Nephron (organoid): ENCODE data around the gene FSCN2.

Experiments used
- H3K27ac Mint-ChIP-seq, 3 experiments: 2 replicates each; pipeline ENCODE4 v1.8.0; 2020; ENCODE audit warnings: mixed read lengths in 3 of 3, mild to moderate bottlenecking in 2 of 3, moderate library complexity in 1 of 3
- H3K27me3 Mint-ChIP-seq: 2 replicates; pipeline ENCODE4 v1.8.0; 2021; ENCODE audit warnings: low read depth, mild to moderate bottlenecking, moderate library complexity, mixed read lengths
- H3K36me3 Mint-ChIP-seq: 2 replicates; pipeline ENCODE4 v1.8.0; 2020; ENCODE audit warnings: low read depth, mixed read lengths
- H3K4me1 Mint-ChIP-seq: 2 replicates; pipeline ENCODE4 v1.8.0; 2020; ENCODE audit warnings: mixed read lengths
- H3K4me3 Mint-ChIP-seq, 3 experiments: 2 replicates each; pipeline ENCODE4 v1.8.0; 2020; ENCODE audit warnings: mild to moderate bottlenecking in 3 of 3, mixed read lengths in 3 of 3, moderate library complexity in 2 of 3
- H3K9me3 Mint-ChIP-seq: 2 replicates; pipeline ENCODE4 v1.8.0; 2020; ENCODE audit warnings: mixed read lengths
- CTCF ChIP-seq, 3 experiments: fragments of 200-600 bp; sonication (generic); IDR thresholded peaks; one replicate each; pipeline ENCODE4 v1.5.0; 2021; ENCODE audit warnings: antibody characterized with exemption in 3 of 3; ENCODE audit not compliant: unreplicated experiment in 3 of 3

The FSCN2 gene

DNA sequence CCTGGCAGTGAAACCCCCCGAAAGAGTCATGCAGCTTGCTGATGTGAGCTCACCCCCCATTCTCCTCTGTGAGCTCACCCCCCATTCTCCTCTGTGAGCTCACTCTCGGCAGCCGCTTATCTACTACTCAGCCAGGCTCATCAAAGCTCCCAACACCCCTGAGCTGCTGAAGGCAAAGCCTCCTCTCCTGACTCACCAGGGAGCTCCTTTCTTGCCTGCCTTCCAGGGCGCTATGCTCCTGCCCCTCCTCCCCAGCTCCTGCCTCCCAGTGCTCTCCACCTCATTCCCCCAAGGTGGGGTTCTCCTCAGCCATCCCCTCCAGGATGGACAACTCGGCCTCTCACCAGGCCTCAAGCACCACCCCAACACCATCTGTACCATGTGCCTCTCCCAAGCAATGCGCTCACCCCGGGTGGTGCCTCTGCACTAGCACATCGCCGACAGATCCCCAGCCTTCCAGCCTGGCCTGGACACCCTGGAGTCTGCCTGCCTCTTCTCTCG lies 51.7 kb downstream of the FSCN2 start:
- TF ChIP-seq CTCF (IDR thresholded peaks at IDR 0.05; ENCODE audit: unreplicated experiment in 3 of 3) = no peak
- Mint-ChIP-seq H3K36me3 (peaks cover 65% of the 10 kb centered on the region), H3K4me3 (no peak overlapping the region), H3K9me3 (no peaks in the 10 kb centered on the region), H3K27me3 (no peaks in the 10 kb centered on the region), H3K27ac (no peak overlapping the region), H3K4me1 (peaks cover 25% of the 10 kb centered on the region)

GRCh38 chr17:81580481-81580880 lies 52.3 kb downstream of the FSCN2 start:
- no peak overlapping the region for H3K27ac Mint-ChIP-seq
- peaks cover 70% of the 10 kb centered on the region for H3K36me3 Mint-ChIP-seq
- no peak overlapping the region for H3K4me3 Mint-ChIP-seq
- TF ChIP-seq CTCF (IDR thresholded peaks at IDR 0.05; ENCODE audit: unreplicated experiment in 3 of 3) = no peak
- H3K9me3 Mint-ChIP-seq = no peaks in the 10 kb centered on the region
- no peaks in the 10 kb centered on the region for H3K27me3 Mint-ChIP-seq
- peaks cover 25% of the 10 kb centered on the region for H3K4me1 Mint-ChIP-seq

GRCh38 chr17:81581758-81582157 lies 53.6 kb downstream of the FSCN2 start:
- H3K27ac Mint-ChIP-seq = no peak overlapping the region
- no peak overlapping the region for H3K4me3 Mint-ChIP-seq
- no peaks in the 10 kb centered on the region for H3K9me3 Mint-ChIP-seq
- H3K27me3 Mint-ChIP-seq = no peaks in the 10 kb centered on the region
- H3K36me3 Mint-ChIP-seq = peaks cover 73% of the 10 kb centered on the region
- no peak for TF ChIP-seq CTCF (IDR thresholded peaks at IDR 0.05; ENCODE audit: unreplicated experiment in 3 of 3)
- peaks cover 13% of the 10 kb centered on the region for H3K4me1 Mint-ChIP-seq

- H3K36me3 Mint-ChIP-seq = peaks cover 75% of the 10 kb centered on the region
- H3K4me3 Mint-ChIP-seq = no peak overlapping the region
- H3K27ac Mint-ChIP-seq = no peak overlapping the region
- H3K9me3 Mint-ChIP-seq = no peaks in the 10 kb centered on the region
- TF ChIP-seq CTCF (IDR thresholded peaks at IDR 0.05; ENCODE audit: unreplicated experiment in 3 of 3) = no peak
- H3K27me3 Mint-ChIP-seq = no peaks in the 10 kb centered on the region
- H3K4me1 Mint-ChIP-seq = peaks cover 8% of the 10 kb centered on the region
Observed at GRCh38 chr17:81582341-81582740, 54.2 kb downstream of the FSCN2 start.

DNA sequence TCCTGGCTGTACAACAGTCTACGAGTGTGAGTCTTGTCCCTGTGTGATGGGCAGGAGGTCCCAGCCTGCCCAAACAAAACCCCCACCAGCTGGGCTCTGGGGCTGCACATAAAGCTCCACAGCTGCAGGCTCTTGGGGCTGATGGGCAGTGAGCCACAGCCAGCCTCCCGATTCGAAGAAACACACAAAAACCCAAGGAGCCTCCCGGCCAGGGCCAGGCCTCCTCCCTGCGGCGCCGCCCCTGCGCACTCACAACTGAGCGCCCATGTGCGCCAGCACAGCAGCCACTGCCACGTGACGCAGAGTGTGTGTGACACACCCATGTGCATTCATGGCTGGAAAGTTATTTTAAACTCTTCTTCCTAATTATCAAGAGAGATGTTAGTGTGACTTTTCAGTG lies 54.6 kb downstream of the FSCN2 start:
- H3K36me3 Mint-ChIP-seq = peaks cover 73% of the 10 kb centered on the region
- H3K27me3 Mint-ChIP-seq = no peaks in the 10 kb centered on the region

More for the DNA sequence above, 54.6 kb downstream of the FSCN2 start:
- Mint-ChIP-seq H3K4me3 (no peak overlapping the region), H3K27ac (no peak overlapping the region), H3K9me3 (no peaks in the 10 kb centered on the region), H3K4me1 (peaks cover 4% of the 10 kb centered on the region)
- TF ChIP-seq CTCF (IDR thresholded peaks at IDR 0.05; ENCODE audit: unreplicated experiment in 3 of 3) = no peak
